Measurements from ENCODE around the gene AP3S1.

The AP3S1 gene

GRCh38 chr5:115806986-115807653 is 34.6 kb upstream of the AP3S1 start:
- TF ChIP-seq CTCF (IDR thresholded peaks at IDR 0.05) = no peak

- TF ChIP-seq CTCF (IDR thresholded peaks at IDR 0.05) = no peak
Observed at GRCh38 chr5:115807654-115808052, 34.1 kb upstream of the AP3S1 start.

- TF ChIP-seq CTCF (IDR thresholded peaks at IDR 0.05) = no peak
Observed at GRCh38 chr5:115809946-115810345, 31.8 kb upstream of the AP3S1 start.

- TF ChIP-seq CTCF (IDR thresholded peaks at IDR 0.05) = no peak
Observed at GRCh38 chr5:115810761-115811160, 31.0 kb upstream of the AP3S1 start.

- TF ChIP-seq CTCF (IDR thresholded peaks at IDR 0.05) = no peak
Observed at GRCh38 chr5:115811406-115811805, 30.3 kb upstream of the AP3S1 start.

GRCh38 chr5:115812372-115812771 is 29.4 kb upstream of the AP3S1 start:
- TF ChIP-seq CTCF (IDR thresholded peaks at IDR 0.05) = no peak

- no peak for TF ChIP-seq CTCF (IDR thresholded peaks at IDR 0.05)
Observed at GRCh38 chr5:115813719-115814118, 28.0 kb upstream of the AP3S1 start.

Measured in LNCAP (cell line).